ENCODE measurements around the gene ATP6V0E1.
A peak's percentile ranks its signal among the peaks of the same experiment; 100 is the strongest.

ATP6V0E1 gene

DNA sequence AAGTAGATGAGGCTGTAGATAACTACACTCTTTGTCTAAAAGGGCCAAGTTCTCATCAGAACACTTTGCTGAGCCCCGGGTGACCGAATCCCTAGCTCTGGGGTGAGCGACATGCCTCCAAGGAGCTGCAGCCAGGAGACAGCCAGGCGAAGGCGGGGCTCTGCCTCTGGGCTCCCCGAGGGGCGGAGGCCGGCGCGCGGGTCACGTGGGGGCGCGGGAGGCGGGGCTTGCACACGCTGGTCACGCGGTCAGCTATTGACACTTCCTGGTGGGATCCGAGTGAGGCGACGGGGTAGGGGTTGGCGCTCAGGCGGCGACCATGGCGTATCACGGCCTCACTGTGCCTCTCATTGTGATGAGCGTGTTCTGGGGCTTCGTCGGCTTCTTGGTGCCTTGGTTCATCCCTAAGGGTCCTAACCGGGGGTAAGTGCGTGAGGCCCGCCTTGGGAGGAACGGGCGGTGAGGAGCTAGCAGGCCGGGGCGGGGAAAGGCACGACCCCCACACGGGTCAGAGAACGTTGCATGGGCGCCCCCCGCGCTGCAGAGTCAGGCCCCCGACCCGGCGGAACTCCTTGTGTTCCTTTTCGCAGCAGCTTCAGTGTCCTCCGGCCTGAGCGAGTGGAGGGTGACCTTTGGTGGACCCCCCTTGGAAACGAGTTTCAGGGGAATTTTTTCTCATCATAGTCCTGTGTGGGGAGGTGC is at the start of gene ATP6V0E1:
ATP6V0E1 (plus strand) TSS at position 230 of the 702 bp plus-strand sequence; CDS start at position 320, 90 bp downstream.
- DNase-seq (ENCODE audit: low read depth in 3 of 3), result peak; percentile 90 to 95 (median 95)

DNA sequence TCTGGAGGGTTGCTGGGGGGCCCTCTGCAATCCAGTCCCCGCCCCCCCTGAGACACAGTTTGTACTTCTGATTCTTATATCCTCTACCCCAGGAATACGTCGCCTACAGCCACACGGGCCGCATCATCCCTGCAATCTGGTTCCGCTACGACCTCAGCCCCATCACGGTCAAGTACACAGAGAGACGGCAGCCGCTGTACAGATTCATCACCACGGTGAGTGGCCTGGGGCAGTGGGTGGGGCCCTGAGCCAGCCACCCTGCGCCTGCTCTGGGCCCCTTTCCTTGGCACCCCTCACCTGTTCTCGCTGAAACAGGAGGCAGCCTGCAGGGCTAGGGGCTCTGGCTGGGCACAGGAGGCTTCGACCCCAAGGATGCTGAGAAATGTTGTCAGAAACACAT is 48.5 kb upstream of the ATP6V0E1 start:
- DNase-seq (ENCODE audit: low read depth in 3 of 3), result no peak

DNA sequence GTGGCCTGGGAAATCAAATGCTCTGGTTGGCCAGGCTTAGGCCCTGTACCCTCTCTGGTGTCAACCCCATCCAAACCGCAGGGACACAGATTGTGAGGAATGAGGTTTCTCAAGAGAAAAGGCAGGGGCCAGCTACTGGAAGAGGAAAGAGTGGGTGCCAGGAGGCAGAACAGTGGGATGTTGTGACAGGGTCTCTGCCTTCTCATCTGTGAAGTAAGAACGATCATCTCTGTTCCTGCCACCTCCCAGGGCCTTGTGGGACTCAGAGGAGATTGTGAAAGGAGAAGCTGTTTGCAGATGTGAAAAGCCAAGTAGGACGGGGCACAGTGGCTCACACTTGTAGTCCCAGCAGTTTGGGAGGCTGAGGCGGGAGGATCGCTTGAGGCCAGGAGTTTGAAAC is 47.2 kb upstream of the ATP6V0E1 start:
- DNase-seq (ENCODE audit: low read depth in 3 of 3), result no peak

GRCh38 chr5:172939071-172939470 is 44.5 kb upstream of the ATP6V0E1 start:
- DNase-seq (ENCODE audit: low read depth in 3 of 3), result no peak

DNA sequence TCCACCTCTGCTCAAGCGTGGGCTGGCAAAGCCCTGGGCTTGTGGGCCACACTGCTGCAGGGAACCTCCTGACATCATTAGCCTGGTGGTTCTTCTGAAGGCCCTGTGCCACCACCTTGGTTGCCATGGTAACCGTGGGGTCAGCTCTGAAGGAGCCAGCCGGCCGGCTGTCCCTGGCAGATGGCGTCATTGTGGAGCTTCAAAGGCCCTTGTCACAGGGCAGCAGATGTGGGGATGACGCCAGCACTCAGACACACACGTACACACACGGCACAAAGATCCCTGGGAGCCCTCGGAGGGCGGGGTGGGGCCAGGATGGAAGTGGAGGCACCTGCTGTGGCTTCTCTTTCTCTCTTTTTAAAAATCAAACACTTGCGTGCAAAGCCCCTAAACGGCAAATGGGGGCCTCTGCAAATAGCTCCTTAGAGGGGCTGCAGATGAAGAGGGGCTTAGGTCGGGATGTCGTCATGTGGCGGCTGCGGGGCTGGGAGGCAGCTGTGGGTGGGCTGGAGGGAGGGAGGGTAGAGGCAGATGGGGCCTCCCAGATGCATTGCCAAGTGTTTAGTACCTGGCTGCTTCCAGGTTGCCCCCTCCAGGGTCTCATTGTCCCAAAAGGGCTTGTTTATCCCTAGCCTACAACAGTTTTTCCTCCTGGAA is 43.8 kb upstream of the ATP6V0E1 start:
- DNase-seq (ENCODE audit: low read depth in 3 of 3), result no peak

DNA sequence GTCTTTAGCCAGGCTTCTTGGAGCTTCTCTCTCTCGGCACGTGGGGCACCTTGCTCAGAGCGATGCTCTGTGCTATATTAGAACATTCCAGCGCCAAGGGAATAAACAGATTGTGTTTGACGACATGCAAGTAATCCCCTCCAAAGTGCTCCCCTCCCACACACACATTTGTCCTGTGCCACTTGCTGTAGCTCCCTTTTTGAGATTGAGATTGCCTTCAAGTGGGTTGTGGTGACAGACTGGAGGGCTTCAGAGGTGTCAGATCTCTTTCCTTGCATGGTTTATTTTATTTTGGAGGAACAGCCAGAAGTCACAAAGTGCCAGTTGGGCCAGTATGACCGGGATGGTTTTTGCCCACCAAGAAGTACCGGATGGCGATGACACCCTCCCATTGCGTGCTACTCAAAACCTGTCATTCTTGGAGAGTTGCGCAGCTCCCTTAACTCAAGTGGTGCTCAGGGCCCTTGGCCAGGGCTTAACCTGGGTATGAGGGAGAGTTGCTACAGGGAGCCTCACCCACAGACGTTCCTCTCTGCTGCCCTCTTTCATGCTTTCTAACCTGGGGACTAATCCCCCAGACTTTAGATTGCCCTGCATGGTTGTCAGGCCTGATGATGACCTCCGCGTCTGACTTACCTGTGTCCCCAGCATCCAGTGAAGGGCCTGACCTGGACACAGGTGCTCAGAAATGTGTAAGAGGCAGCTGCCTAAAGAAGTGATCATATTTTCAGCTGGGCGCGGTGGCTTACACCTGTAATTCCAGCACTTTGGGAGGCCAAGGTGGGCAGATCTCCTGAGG is 43.1 kb upstream of the ATP6V0E1 start:
- DNase-seq (ENCODE audit: low read depth in 3 of 3), result no peak

- no peak for DNase-seq (ENCODE audit: low read depth in 3 of 3)
Observed at GRCh38 chr5:172941067-172941516, 42.5 kb upstream of the ATP6V0E1 start.

DNA sequence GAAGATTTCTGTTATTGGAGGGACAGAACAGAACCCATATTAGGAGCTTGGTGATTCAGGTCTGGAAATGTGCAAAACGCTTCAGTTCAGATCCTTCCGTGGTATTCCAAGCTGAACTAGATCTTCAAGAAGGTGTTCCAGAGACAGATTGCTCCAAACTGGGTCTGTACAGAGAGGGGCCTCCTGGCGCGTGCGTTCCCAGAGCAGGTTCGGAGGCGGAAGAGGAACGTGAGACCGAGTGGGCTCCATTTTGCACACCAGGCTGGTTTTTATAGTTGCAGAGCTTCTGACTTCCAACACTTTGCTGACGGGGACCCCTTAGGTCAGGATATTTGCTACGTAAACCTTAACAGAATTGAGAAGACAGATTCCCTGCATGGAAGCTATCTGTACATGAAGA is 41.0 kb upstream of the ATP6V0E1 start:
- no peak for DNase-seq (ENCODE audit: low read depth in 3 of 3)

GRCh38 chr5:172943283-172943841 is 40.2 kb upstream of the ATP6V0E1 start:
- DNase-seq (ENCODE audit: low read depth in 3 of 3), result no peak

- DNase-seq (ENCODE audit: low read depth in 3 of 3), result no peak
Observed at GRCh38 chr5:172943906-172944305, 39.7 kb upstream of the ATP6V0E1 start.

GRCh38 chr5:172944741-172945140 is 38.8 kb upstream of the ATP6V0E1 start:
- DNase-seq (ENCODE audit: low read depth in 3 of 3), result no peak

DNA sequence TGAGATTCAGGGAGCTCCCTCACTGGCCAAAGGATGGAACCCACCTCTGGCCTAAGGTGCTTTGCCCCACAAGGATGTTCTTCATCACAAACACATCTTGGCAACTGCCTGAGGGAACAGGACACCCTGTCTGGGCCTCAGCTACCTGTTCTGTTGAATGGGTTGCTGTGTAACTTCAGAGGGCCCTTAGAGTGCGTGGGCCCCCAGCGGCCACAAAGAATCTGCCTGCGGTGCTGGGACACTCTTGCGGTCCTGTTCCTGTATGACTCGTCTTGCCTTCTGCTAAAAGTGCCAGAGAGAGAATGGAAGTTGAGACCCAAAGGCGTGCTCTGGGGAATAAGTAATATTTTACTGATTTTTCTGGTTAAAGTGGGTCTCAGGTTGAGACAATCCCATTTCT is 38.4 kb upstream of the ATP6V0E1 start:
- DNase-seq (ENCODE audit: low read depth in 3 of 3), result no peak

DNA sequence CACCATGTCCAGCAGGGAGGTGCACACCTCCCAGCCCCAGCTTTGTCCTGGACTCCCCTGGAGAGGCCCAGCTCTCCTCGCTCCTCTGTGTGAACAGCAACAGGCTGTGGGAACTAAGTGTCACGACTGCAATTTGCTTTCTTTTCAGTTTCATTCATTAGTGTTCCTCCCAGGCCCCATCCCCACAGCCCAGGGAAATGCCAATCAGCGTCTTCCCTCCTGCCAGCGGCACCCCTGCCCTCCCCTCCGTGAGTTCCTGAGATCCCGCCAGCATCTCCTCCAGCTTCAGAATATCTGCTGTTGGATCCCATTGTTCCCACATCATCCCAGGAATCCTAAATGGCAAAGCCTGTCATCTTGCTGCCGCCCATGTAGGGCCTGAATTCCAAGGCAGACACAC is 37.4 kb upstream of the ATP6V0E1 start:
- DNase-seq (ENCODE audit: low read depth in 3 of 3), result no peak

DNA sequence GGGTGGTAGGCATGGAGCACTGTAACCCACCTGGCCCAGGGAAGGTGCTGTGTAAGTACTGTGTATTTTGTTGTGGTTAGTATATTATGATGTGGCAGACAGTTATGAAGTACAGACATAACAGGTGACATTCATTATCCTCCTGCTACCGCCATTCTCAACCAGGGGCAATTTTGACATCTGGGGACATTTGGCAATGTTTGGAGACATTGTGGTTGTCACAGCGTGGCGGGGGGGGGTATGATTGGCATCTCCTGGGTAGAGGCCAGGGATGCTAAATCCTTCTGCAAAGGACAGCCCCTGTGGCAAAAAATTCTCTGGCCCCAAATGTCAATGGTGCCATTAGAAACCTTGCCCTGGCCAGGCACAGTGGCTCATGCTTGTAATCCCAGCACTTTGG is 34.1 kb upstream of the ATP6V0E1 start:
- DNase-seq (ENCODE audit: low read depth in 3 of 3), result no peak

DNA sequence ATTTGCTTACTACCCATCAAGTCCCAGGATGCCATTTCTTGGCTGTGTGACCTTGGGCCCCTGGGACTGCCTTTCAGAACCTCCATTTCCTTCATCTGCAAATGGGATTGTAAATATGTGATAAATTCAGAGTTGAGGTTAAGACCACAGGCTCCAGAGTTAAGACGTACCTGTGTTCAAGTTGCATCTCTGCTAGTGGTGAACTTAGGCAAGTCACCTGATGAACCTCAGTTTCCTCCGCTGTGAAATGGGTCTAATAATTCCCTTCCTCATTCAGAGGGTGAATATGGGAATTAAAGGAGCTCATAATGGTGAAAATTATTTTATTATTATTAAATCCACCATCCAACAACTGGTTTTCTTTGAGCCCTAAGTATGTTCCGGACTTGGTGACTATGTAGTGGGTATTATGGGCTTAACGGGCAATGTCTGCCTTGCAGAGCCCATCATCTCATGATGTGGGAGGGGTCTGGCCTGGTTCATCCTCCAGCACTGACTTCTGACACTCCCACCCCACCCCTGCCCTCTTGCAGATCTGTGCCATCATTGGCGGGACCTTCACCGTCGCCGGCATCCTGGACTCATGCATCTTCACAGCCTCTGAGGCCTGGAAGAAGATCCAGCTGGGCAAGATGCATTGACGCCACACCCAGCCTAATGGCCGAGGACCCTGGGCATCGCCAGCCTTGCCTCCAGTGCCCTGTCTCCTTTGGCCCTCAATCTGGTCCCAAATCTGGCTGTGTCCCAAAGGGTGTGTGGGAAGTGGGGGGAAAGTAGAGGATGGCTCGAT is 33.2 kb upstream of the ATP6V0E1 start:
- no peak for DNase-seq (ENCODE audit: low read depth in 3 of 3)

GRCh38 chr5:172951371-172952033 is 32.1 kb upstream of the ATP6V0E1 start:
- DNase-seq (ENCODE audit: low read depth in 3 of 3), result no peak

- no peak for DNase-seq (ENCODE audit: low read depth in 3 of 3)
Observed at GRCh38 chr5:172952034-172952511, 31.5 kb upstream of the ATP6V0E1 start.

- DNase-seq (ENCODE audit: low read depth in 3 of 3), result no peak
Observed at GRCh38 chr5:172953776-172954675, 29.5 kb upstream of the ATP6V0E1 start.

DNA sequence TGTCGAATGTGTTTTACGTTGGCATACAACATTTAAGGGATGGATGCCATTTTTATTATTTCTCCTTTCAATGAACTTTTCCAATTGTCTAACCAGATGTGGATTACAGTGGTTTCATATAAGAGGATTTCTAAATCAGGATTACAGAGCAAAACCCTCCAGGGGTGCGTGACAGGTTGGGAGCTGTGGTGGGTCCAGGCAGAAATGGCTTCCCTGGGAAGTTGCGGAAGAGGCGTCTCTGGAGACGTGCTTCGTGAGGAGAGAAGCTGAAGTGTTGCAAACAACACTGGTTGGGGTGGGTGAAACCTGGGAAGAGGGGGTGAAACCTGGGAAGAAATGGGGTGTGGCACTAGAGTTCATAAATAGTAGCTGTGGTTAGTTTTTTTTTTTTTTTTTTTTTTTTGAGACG is 28.8 kb upstream of the ATP6V0E1 start:
- no peak for DNase-seq (ENCODE audit: low read depth in 3 of 3)

- no peak for DNase-seq (ENCODE audit: low read depth in 3 of 3)
Observed at GRCh38 chr5:172956228-172956627, 27.3 kb upstream of the ATP6V0E1 start.
